ENCODE measurements around the gene SH3PXD2A. TPM values are rescaled to one million over a fixed set of nuclear protein-coding genes. Genes with fewer than 3 reads are reported as not detected.
A peak's percentile ranks its signal among the peaks of the same experiment; 100 is the strongest.

Gene SH3PXD2A
- total and polyA plus RNA-seq, 12 donors: 5.7 to 34.5 (median 19.2) TPM

- no peaks in the 10 kb centered on the region for H3K36me3 ChIP-seq (replicated peaks in 1 of 2)
- no peak for DNase-seq
- no peaks in the 10 kb centered on the region for H3K9me3 ChIP-seq (replicated peaks in 1 of 3)
- peaks cover 5% of the 10 kb centered on the region for H3K27me3 ChIP-seq
- TF ChIP-seq POLR2A (IDR thresholded peaks at IDR 0.05): no peak
- no peak for TF ChIP-seq CTCF (IDR thresholded peaks at IDR 0.05)
- no peak overlapping the region for H3K27ac ChIP-seq
- H3K4me1 ChIP-seq (replicated peaks in 1 of 2): no peaks in the 10 kb centered on the region
- H3K4me3 ChIP-seq: no peak overlapping the region
- intact Hi-C loops (cut with DNase I): no loop called here
Observed at GRCh38 chr10:103587073-103587472, 268.3 kb downstream of the SH3PXD2A start.

GRCh38 chr10:103585011-103585405 lies 270.4 kb downstream of the SH3PXD2A start:
- 62 to 100% (median 80%) methylated on average over 4 to 32 of the region's 32 CpGs for WGBS, 4 donors
- peaks cover 5% of the 10 kb centered on the region for H3K27me3 ChIP-seq
- no peaks in the 10 kb centered on the region for H3K36me3 ChIP-seq (replicated peaks in 1 of 2)
- TF ChIP-seq POLR2A (IDR thresholded peaks at IDR 0.05) (no peak), CTCF (IDR thresholded peaks at IDR 0.05) (no peak)
- intact Hi-C loops (cut with DNase I): no loop called here
- no peaks in the 10 kb centered on the region for H3K4me1 ChIP-seq (replicated peaks in 1 of 2)
- no peak overlapping the region for H3K27ac ChIP-seq
- H3K9me3 ChIP-seq (replicated peaks in 1 of 3): no peaks in the 10 kb centered on the region
- peak overlapping the region in 1 of 4 donors; percentile 52 for H3K4me3 ChIP-seq
- no peak for DNase-seq

GRCh38 chr10:103584216-103585010 lies 271.0 kb downstream of the SH3PXD2A start:
- TF ChIP-seq POLR2A (IDR thresholded peaks at IDR 0.05) (no peak), CTCF (IDR thresholded peaks at IDR 0.05) (no peak)
- H3K4me1 ChIP-seq (replicated peaks in 1 of 2): no peaks in the 10 kb centered on the region
- WGBS, 4 donors: 7 to 16% (median 12%) methylated on average over 12 to 111 of the region's 111 CpGs
- intact Hi-C loops (cut with DNase I): no loop called here
- no peaks in the 10 kb centered on the region for H3K9me3 ChIP-seq (replicated peaks in 1 of 3)
- peaks cover 5% of the 10 kb centered on the region for H3K27me3 ChIP-seq
- peak overlapping the region in 1 of 4 donors; percentile 52 for H3K4me3 ChIP-seq
- peak overlapping the region in 1 of 5 donors; percentile 5 for H3K27ac ChIP-seq
- no peaks in the 10 kb centered on the region for H3K36me3 ChIP-seq (replicated peaks in 1 of 2)
- no peak for DNase-seq

DNA sequence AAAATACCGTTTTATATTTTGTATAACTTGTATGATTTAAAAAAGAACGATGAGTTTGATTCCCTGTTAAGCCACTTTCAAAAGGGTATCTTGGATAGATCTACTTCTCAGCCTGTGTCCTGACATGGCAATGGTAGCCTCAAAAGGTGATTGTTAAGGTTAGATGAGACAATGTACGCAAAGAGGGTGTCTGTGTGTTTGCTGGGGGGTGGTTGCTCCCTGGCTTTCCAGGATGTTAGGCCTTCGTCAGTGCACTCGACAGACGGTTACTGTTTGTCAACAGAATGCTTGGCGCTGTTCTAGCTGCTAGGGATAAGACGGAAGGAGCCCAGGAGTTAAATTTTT lies 271.5 kb downstream of the SH3PXD2A start:
- Histone ChIP-seq H3K27ac (no peak overlapping the region), H3K36me3 (replicated peaks in 1 of 2) (no peaks in the 10 kb centered on the region), H3K4me3 (peak overlapping the region in 1 of 4 donors; percentile 52), H3K27me3 (peaks cover 5% of the 10 kb centered on the region), H3K4me1 (replicated peaks in 1 of 2) (no peaks in the 10 kb centered on the region), H3K9me3 (replicated peaks in 1 of 3) (no peaks in the 10 kb centered on the region)
- DNase-seq: no peak
- intact Hi-C loops (cut with DNase I): no loop called here
- WGBS, 4 donors: 77 to 87% (median 78%) methylated on average over 8 of the region's 8 CpGs
- TF ChIP-seq POLR2A (IDR thresholded peaks at IDR 0.05) (no peak), CTCF (IDR thresholded peaks at IDR 0.05) (no peak)

Measured in adrenal gland (tissue), 12 donors.